ENCODE measurements around the gene ALG5. TPM values are rescaled to one million over a fixed set of nuclear protein-coding genes. Genes with fewer than 3 reads are reported as not detected.

ALG5 gene
- total and polyA plus RNA-seq, 7 donors = 15.0 to 44.9 (median 24.6) TPM

DNA sequence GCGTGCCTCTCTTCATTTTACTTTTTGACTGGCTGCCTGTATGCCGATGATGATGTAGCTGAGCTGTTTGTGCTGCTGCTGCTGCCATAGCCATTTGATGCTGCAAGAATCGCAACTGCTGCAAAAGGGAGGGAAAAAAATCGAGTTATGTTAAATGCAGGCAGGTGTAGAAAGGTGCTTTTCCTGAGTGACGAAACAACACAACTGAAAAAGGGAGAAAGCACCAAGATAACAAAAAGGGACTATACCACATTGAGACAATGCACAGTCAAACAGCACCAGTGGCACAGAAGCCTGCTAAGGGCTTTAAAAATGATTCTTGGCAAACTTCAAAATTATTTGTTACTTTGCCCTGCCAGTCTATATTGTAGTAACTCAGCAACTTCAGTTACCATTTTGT, 10.6 kb upstream of the ALG5 start:
- no peak for DNase-seq
- intact Hi-C loops (cut with DNase I) = no loop called here
- H3K27ac ChIP-seq = no peak overlapping the region
- peaks cover 10 to 95% (median 46%) of the 10 kb centered on the region in 4 donors for H3K36me3 ChIP-seq
- no peaks in the 10 kb centered on the region for H3K27me3 ChIP-seq
- WGBS, 2 donors = 90 to 92% methylated on average over 5 of the region's 5 CpGs
- TF ChIP-seq, protein P1, sequence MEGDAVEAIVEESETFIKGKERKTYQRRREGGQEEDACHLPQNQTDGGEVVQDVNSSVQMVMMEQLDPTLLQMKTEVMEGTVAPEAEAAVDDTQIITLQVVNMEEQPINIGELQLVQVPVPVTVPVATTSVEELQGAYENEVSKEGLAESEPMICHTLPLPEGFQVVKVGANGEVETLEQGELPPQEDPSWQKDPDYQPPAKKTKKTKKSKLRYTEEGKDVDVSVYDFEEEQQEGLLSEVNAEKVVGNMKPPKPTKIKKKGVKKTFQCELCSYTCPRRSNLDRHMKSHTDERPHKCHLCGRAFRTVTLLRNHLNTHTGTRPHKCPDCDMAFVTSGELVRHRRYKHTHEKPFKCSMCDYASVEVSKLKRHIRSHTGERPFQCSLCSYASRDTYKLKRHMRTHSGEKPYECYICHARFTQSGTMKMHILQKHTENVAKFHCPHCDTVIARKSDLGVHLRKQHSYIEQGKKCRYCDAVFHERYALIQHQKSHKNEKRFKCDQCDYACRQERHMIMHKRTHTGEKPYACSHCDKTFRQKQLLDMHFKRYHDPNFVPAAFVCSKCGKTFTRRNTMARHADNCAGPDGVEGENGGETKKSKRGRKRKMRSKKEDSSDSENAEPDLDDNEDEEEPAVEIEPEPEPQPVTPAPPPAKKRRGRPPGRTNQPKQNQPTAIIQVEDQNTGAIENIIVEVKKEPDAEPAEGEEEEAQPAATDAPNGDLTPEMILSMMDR (IDR thresholded peaks at IDR 0.05) = no peak
- TF ChIP-seq POLR2AphosphoS5 (IDR thresholded peaks at IDR 0.05) (no peak), POLR2A (IDR thresholded peaks at IDR 0.05) (no peak), EP300 (IDR thresholded peaks at IDR 0.05) (no peak)
- H3K4me3 ChIP-seq = no peak overlapping the region
- H3K4me1 ChIP-seq = no peaks in the 10 kb centered on the region
- H3K9me3 ChIP-seq = no peaks in the 10 kb centered on the region

DNA sequence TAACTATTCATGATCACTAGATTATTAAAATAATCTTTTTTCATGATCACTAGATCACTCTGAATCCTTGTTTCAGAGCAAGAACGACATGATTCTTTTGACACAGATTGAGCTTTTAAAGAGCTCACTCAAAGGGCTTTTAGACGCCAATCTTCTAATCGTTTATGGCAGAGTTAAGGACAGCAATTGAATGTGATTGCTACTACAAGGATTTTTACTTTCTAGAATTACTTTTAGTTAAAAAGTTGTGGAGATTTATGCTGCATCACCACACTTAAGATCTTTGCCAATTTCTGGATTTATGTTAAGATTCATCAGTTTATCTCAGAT, 2.7 kb upstream of the ALG5 start:
- no peak overlapping the region for H3K4me3 ChIP-seq
- no peak for DNase-seq
- no peaks in the 10 kb centered on the region for H3K27me3 ChIP-seq
- peaks cover 0 to 27% (median 20%) of the 10 kb centered on the region in 4 donors for H3K4me1 ChIP-seq
- peak overlapping the region in 2 of 4 donors; percentile 96 to 99 for H3K27ac ChIP-seq
- H3K9me3 ChIP-seq = no peaks in the 10 kb centered on the region
- 12 to 43% methylated on average over 3 of the region's 3 CpGs for WGBS, 2 donors
- intact Hi-C loops (cut with DNase I) = loop anchor here (5.0 kb wide), 2 partner anchors 55 to 595 kb away; partner anchors contain the start of genes POSTN and SUPT20H
- TF ChIP-seq POLR2A (IDR thresholded peaks at IDR 0.05) (no peak), POLR2AphosphoS5 (IDR thresholded peaks at IDR 0.05) (peak in 1 of 4 donors; percentile 3)
- peaks cover 0 to 44% (median 15%) of the 10 kb centered on the region in 4 donors for H3K36me3 ChIP-seq

DNA sequence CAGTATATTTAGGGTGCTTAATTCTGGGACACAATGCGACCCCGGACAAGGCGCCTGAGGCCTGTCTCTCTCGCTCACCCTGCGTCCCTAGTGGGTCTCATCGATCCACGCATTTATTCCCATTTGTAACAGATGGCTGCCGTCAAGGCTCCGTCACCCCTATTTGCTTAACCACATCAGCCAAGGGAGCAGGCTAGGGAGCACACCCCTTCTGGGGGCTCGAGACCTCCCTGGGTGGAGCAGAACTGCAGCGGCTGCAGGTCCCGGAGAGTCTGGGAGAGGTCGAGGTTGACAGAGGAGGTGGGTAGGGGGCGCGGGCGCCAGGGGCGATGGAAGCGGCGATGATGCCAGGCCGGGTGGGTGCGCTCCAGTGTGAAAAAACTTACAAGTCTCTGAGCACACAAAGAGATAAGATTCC, 507 bp downstream of the ALG5 start:
- no peaks in the 10 kb centered on the region for H3K9me3 ChIP-seq
- peaks cover 0 to 27% (median 20%) of the 10 kb centered on the region in 4 donors for H3K4me1 ChIP-seq
- peak overlapping the region; percentile 76 to 94 (median 82) for H3K4me3 ChIP-seq
- no peaks in the 10 kb centered on the region for H3K27me3 ChIP-seq
- peak overlapping the region; percentile 96 to 99 (median 98) for H3K27ac ChIP-seq
- 0 to 1% methylated on average over 21 of the region's 21 CpGs for WGBS, 2 donors
- H3K36me3 ChIP-seq = peaks cover 0 to 31% (median 11%) of the 10 kb centered on the region in 4 donors
- TF ChIP-seq POLR2AphosphoS5 (IDR thresholded peaks at IDR 0.05) = no peak
- TF ChIP-seq EP300 (IDR thresholded peaks at IDR 0.05) = no peak
- TF ChIP-seq, protein P1 (IDR thresholded peaks at IDR 0.05) = no peak
- no peak for TF ChIP-seq POLR2A (IDR thresholded peaks at IDR 0.05)
- intact Hi-C loops (cut with DNase I) = loop anchor here (5.0 kb wide), 2 partner anchors 81 to 141 kb away; no protein-coding TSS in a partner anchor
- DNase-seq = no peak

DNA sequence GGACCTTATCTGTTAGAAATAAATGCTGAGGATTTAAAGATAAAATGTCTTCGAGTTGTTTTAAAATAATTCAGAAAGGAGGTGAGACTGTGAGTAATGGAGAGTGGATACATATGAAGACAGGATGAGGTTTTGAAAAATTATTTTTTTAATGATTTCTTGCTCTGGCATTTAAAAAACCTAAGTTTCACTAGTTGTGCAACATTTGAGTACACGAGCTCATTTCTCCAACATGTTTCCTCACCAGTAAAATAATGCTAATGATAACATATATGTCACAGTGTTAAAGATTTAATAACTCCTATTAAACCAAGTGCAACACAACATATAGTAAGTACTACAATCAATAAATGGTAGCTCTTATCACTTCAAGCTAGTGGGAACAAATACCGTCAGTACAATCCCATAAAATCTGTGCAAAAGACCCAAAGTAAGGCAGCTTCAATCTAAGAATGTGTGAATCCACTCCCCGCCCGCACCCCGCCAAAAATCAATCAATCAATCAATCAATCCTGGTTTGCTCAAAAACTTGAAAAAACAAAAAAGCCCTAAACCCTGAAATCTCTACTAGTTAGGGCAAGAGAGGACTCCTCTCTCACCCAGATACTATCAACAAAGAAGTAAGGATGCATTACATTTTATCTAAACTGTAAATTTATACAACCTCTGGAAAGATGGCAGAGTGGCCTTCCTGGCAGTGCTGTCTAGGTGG, 1.3 kb downstream of the ALG5 start:
- H3K4me3 ChIP-seq = peak overlapping the region; percentile 76 to 94 (median 82)
- 48 to 71% methylated on average over 6 of the region's 6 CpGs for WGBS, 2 donors
- H3K36me3 ChIP-seq = peaks cover 0 to 31% (median 12%) of the 10 kb centered on the region in 4 donors
- intact Hi-C loops (cut with DNase I) = loop anchor here (5.0 kb wide), 2 partner anchors 81 to 141 kb away; no protein-coding TSS in a partner anchor
- no peak for TF ChIP-seq POLR2AphosphoS5 (IDR thresholded peaks at IDR 0.05)
- TF ChIP-seq, protein P1 (IDR thresholded peaks at IDR 0.05) = no peak
- peak in 1 of 2 donors; percentile 15 for TF ChIP-seq POLR2A (IDR thresholded peaks at IDR 0.05)
- no peaks in the 10 kb centered on the region for H3K9me3 ChIP-seq
- H3K4me1 ChIP-seq = peaks cover 0 to 27% (median 20%) of the 10 kb centered on the region in 4 donors
- peak overlapping the region in 2 of 4 donors; percentile 96 to 99 for H3K27ac ChIP-seq
- H3K27me3 ChIP-seq = no peaks in the 10 kb centered on the region
- DNase-seq = no peak

DNA sequence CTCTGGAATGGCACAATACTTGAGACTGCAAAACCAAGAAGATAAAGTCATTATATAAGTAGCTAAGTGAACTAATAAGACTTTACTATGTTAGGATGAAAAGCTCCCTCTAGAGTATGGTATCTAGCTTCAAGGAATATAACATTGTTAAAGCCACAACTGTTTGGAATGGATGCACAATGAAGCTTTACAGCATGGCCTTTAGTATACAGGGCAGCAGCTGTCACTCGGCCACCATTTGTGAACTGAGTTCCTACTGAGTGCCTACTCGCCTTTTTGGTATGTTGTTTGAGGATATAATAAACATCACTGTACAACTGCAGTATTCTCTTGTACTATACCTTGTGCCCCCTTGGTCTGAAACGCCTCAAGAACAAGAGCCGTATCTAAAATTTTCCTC, 6.8 kb downstream of the ALG5 start:
- intact Hi-C loops (cut with DNase I) = no loop called here
- peaks cover 14 to 82% (median 48%) of the 10 kb centered on the region in 4 donors for H3K36me3 ChIP-seq
- no peaks in the 10 kb centered on the region for H3K9me3 ChIP-seq
- H3K4me1 ChIP-seq = peaks cover 0 to under 1% (median 0%) of the 10 kb centered on the region in 4 donors
- no peak overlapping the region for H3K4me3 ChIP-seq
- DNase-seq = no peak
- no peaks in the 10 kb centered on the region for H3K27me3 ChIP-seq
- TF ChIP-seq EP300 (IDR thresholded peaks at IDR 0.05) = no peak
- WGBS, 2 donors = 92 to 96% methylated on average over 4 of the region's 4 CpGs
- no peak overlapping the region for H3K27ac ChIP-seq

Measured in sigmoid colon (tissue), 7 donors.